Stimulated activated CD4-positive, alpha-beta T cell treated with anti-CD3 and anti-CD28 coated beads, Interleukin-4, amount 100 ng/mL, for 24 hours (primary cell): Measurements from ENCODE around the gene CCDC172.

Experiments used
- DNase-seq: peaks from one replicate; pipeline ENCODE4 v3.0.0-alpha.2; 2020

The CCDC172 gene, protein sequence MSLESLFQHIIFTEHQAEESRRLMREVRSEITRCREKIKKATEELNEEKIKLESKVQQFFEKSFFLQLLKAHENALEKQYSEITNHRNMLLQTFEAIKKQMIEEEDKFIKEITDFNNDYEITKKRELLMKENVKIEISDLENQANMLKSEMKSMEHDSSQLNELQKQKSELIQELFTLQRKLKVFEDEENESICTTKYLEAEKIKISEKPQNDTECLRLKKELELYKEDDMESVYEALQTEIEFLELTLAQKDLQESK

GRCh38 chr10:116324227-116324950 lies at the start of gene CCDC172:
TSS of gene CCDC172 (plus strand) at chr10:116324448. CDS start at chr10:116325012, 564 bp downstream.
- no peak for DNase-seq

GRCh38 chr10:116276981-116277380 lies 47.3 kb upstream of the CCDC172 start:
- no peak for DNase-seq

DNA sequence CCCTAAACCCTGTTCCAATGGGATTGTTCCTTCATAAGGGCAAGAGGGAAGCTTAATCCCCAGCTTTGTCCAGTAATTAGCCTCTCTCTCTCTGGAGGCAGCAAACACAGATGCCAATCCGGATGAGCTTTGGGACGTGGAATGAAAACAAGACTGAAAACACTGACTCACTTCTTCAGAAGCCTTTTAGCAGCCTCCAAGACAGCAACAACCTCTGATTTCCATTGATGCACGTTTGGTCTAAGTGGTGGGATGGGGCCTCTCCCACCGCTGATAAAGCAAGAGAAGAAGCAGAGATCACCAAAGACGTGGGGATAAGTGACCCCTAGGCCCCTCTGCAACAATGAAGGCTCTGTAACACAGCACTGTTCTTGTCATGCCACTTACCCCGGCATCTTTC lies 45.4 kb upstream of the CCDC172 start:
- no peak for DNase-seq

GRCh38 chr10:116281775-116282174 lies 42.5 kb upstream of the CCDC172 start:
- DNase-seq, result no peak

DNA sequence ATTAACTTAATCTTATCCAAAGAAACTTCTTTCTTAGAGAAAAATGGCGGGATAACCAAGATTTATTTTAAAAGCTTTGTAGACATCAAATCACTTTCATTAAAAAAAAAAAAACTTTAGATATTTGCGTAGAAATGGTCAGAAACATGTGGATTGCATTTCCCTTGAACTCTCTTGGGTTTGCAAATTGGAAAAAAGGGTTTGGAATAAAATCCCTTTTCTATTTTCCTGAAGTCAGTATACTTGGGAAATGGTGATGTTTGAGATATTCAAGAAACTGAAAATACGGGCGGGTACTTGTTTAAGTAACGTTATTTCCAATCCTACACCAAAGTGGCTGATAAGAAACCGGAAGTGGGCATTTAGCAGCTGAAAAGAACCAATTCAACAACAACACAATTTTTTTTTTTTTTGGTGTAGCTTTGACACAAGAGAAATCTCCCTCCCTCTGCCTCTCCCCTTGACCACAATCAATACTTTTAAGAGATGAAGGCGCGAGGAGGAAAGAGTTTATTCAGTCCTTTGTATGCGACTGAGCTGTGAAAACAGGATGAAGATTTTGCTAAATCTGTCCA lies 37.5 kb upstream of the CCDC172 start:
- no peak for DNase-seq

DNA sequence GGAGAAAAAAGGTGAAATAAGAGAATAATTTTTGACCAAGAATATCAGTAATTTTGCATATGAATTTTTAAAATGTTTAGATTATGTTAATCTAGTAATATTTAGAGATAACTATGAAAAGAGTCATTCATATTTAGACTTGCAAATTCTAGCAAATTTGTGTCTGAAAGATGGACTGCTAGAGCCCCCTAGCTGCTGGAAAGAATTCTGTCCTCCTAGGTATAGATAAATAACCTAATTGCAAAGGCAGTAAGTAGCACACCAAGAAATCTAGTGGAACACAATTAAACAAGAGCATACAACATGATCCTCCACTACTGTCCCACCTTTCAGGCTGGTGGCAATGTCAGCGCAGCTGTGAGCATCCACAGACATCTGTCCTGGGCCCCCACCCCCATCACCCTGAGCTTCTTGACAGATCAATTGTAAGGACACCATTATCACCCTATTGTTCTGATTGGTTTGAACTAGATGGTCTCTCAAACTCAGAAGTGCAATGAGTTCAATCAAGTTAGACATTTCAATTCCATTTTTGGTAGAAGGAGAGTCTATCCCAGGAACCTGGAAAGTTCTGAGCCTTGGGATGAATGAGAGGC lies 36.2 kb upstream of the CCDC172 start:
- DNase-seq, result no peak

DNA sequence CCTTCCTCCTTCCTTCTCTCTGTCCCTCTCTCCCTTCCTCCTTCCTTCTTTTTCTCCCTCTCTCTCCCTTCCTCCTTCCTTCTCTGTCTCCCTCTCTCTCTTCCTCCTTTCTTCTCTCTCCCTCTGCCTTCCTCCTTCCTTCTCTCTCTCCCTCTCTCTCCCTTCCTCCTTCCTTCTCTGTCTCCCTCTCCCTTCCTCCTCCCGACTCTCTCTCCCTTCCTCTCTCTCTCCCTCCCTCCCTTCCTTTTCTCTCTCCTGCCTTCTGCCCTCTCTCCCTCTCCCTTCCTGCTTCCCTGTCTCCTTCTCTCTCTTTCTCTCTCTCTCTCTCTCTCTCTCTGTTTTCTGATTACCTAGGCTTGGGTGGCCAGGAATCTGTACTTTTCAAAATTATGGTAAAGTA lies 34.6 kb upstream of the CCDC172 start:
- no peak for DNase-seq

DNA sequence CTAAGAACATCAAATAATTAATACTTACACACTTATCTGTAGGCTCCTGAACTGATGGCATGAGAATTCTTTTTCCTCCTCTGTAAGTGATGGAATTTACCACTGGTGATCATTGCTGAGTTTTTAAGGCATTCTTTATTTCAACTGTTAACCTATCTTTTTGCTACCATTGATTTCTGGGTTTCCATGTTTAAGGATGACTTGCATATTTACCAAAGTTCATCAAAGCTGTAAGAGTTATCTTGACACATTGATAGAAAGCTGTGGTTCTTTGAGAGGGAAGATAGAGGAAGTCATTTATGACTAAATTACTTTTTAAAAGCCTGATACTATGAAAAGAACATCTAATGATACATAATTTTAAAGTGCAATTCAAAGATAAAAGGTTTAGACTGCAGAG lies 31.8 kb upstream of the CCDC172 start:
- no peak for DNase-seq

GRCh38 chr10:116296291-116296721 lies 27.9 kb upstream of the CCDC172 start:
- DNase-seq, result no peak

- DNase-seq, result no peak
Observed at GRCh38 chr10:116298586-116298985, 25.7 kb upstream of the CCDC172 start.

DNA sequence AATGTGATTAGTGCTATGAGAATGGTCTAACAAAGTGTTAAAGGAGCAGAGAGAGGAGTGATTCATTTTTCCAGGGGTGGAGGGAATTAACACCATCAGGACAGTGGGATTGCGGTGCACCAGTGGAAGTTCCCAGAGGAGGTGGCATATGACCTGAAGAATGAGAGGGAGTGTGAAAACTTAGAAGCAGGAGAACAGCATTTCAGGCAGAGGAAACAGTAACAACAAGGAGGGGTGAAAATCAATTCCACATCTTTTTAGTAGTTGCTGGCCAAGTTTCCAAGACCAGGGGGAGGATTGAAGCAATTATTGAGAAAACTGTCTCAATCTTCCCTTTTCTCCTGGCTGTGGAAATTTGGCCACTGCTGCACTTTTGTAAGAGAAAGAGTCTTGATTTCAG lies 23.7 kb upstream of the CCDC172 start:
- DNase-seq, result no peak

GRCh38 chr10:116304923-116305322 lies 19.3 kb upstream of the CCDC172 start:
- DNase-seq, result no peak

DNA sequence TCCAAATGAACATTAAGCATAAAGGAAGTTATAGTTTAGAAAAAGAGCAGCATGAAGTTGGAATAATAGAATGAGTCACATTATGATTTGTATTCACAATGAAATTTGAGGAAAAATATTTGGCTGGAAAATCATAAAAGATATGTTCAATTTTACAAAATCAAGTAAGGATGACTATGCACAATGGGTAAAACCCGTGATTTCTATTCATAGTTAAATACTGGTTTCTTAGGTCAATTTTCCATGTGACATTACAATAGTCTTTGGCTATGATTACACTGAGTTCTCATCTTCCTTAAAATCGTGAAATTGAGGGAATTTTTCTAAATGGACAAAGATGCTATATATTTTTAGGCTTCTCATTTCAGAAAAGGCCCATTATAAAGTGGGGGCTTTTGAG lies 17.4 kb upstream of the CCDC172 start:
- no peak for DNase-seq

GRCh38 chr10:116307455-116307854 lies 16.8 kb upstream of the CCDC172 start:
- no peak for DNase-seq

DNA sequence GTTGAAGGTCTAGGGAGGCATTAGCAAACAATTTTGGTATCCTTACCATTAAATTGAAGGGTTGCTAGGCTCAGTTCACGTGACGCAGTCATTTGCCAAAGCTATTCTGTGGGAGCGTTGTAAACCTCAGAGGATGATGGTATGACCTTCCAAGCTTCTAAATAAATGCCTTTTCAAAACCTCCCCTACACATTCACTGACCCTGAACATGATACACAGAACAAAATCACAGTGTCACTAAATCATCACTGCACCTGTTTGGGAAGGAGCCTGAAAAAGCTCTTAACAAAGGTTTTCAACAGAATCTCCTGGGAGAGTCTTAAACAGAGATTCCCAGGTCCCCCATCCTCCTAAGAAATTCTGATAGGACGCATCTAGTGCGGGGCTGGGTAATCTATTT lies 13.2 kb upstream of the CCDC172 start:
- no peak for DNase-seq

DNA sequence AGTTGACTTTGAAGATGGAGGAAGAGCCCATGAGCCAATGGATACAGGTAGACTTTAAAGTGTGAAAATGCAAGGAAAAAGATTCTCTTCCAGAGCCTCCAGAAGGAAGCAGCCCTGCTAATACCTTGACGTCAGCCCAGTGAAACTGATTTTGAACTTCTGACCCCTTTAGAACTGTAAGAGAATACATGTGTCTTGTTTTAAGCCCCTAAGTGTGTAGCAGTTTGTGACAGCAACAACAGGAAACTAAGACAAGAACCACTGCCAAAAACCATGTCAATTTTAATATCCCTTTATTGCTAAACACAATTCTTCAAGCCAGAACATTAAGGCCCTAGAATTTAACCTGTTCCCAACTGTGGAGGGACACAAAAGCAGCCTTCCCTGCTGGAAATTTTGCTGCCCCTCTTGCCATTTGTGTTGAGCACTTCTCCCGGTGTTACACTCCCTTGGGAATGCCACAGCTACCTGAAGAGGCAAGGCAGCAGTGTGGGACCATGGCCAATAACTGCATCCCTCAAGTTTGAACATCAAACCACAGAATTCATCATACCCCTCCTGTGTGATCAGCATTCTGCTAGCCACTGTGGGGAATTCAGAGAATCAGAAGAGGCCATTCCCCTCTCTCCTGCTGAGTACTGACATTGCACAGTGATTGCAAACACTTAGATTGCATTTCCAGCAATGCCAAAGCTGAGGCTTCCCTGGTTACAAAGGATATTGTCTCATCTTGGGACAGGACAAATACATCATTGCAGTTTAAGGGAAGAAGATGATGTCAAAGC lies 12.3 kb upstream of the CCDC172 start:
- DNase-seq, result no peak

DNA sequence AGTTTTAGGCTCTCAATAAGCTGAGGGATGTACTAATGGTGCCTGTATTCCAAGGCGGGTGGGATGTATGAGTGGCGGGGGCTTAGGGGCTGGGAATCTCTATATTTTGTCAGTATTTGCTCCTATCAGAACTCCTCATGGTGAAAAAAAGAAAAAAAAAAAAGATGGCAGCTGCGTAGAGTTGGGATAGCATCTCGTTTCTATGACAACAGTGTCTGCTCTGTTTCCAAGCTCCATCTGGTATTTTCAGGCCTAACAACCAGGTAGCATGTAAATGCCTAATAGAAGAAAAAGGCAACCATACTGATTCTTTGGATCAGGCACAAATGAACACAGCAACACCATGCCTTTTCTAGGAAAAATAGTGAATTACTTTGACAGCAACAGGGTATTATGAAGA lies 11.7 kb upstream of the CCDC172 start:
- no peak for DNase-seq

DNA sequence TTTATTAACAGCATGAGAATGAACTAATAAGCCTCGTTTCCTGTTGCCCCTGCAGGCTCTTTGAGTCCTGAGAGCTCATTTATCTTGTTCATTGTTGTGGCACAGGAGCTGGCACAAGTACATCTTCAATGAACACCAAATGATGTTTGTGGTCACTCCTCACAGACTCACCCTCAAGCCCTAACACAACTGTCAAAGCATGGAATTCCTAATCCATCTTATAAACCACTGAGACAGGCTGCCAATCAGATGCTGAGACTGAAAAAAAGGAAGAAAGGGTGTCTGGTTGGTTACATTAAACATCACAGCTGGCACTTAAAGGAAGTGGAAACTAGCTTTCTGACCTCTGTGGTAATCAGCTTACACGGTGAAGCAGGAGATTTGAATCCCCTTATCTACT lies 7.7 kb upstream of the CCDC172 start:
- no peak for DNase-seq

GRCh38 chr10:116324951-116325635 lies 845 bp downstream of the CCDC172 start:
- no peak for DNase-seq

DNA sequence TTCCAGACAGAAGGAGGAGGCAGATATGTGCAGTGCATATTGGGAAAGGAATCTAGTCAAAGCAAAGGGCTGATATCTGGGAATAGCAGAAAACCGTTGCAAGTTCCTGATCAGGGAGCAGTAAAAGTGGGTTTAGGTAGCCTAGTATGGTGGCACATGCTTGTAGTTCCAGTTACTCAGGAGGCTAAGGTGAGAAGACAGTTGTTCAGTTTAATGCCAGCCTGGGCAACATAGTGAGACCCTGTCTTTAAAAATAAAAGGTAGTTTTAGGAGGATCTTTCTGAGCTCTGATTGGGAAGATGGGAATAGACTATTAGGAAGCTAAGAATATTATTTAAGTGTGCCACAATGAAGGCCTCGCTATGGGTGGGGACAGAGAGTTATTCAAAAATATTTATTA lies 1.7 kb downstream of the CCDC172 start:
- DNase-seq, result no peak

- no peak for DNase-seq
Observed at GRCh38 chr10:116329153-116329552, 4.9 kb downstream of the CCDC172 start.

- no peak for DNase-seq
Observed at GRCh38 chr10:116331815-116332214, 7.6 kb downstream of the CCDC172 start.

GRCh38 chr10:116336866-116337265 lies 12.6 kb downstream of the CCDC172 start:
- DNase-seq, result no peak
